ENCODE results near the gene RPS28. TPM values are rescaled to one million over a fixed set of nuclear protein-coding genes. Genes with fewer than 3 reads are reported as not detected.

RPS28 gene
- total and polyA plus RNA-seq, 12 donors: 883 to 1,375 (median 1,088) TPM

DNA sequence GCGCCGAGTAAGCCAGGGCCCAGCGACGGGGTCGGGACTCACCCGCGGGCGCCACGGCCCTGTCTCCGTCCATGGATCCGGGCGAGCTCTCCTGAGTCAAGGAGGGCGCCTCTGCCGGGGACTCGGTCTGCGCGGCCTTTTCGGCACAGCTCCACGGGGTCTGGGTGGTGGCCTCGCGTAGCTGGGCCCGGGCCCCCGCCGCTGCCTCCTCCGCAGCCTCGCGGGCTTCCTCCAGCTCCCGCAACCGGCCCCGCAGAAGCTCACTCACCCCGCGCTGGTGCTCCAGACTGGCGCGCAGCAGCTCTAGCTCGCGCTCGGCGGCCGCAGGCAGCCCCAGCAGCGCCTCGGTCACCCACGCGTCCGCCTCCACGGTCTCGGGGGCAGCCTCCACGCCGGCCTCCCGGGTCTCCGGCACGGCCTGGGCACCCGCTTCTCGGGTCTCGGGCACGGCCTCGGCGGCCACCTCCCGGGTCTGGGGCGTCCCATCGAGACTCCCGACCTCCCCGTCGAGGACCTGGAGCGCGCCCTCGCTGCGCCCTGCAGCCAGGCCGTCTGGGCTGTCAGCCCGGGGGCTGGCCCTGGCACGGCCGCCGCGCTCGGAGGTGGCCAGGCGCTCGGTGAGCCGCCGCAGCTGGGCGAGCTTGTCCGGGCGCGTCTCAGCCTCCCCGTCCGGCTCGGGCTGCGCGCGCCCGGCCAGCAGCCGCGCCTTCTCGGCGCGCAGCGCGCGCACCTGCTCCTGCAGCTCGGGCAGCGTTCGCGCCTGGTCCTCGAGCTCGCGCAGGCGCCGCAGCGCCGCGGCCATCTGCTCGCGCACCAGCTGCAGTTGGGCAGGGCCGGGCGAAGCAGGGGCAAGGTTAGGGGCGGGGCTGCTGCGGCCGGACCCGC, 13.4 kb downstream of the RPS28 start:
- Histone ChIP-seq H3K4me1 (peaks cover 14 to 59% (median 34%) of the 10 kb centered on the region in 9 donors), H3K27me3 (peaks cover 0 to 56% (median 24%) of the 10 kb centered on the region in 7 donors), H3K36me3 (peaks cover 0 to 33% (median 0%) of the 10 kb centered on the region in 9 donors), H3K27ac (peak overlapping the region in 6 of 10 donors; percentile 11 to 77 (median 58)), H3K4me3 (peak overlapping the region in 8 of 10 donors; percentile 10 to 43 (median 31)), H3K9me3 (no peaks in the 10 kb centered on the region)
- ATAC-seq: peak in 7 of 8 donors; percentile 12 to 74 (median 45)
- intact Hi-C loops (cut with DNase I): no loop called here
- TF ChIP-seq, protein P1, sequence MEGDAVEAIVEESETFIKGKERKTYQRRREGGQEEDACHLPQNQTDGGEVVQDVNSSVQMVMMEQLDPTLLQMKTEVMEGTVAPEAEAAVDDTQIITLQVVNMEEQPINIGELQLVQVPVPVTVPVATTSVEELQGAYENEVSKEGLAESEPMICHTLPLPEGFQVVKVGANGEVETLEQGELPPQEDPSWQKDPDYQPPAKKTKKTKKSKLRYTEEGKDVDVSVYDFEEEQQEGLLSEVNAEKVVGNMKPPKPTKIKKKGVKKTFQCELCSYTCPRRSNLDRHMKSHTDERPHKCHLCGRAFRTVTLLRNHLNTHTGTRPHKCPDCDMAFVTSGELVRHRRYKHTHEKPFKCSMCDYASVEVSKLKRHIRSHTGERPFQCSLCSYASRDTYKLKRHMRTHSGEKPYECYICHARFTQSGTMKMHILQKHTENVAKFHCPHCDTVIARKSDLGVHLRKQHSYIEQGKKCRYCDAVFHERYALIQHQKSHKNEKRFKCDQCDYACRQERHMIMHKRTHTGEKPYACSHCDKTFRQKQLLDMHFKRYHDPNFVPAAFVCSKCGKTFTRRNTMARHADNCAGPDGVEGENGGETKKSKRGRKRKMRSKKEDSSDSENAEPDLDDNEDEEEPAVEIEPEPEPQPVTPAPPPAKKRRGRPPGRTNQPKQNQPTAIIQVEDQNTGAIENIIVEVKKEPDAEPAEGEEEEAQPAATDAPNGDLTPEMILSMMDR (IDR thresholded peaks at IDR 0.05): no peak
- 18 to 22% methylated on average over 89 to 117 of the region's 117 CpGs for WGBS, 2 donors
- peak in 1 of 2 donors; percentile 52 for DNase-seq

DNA sequence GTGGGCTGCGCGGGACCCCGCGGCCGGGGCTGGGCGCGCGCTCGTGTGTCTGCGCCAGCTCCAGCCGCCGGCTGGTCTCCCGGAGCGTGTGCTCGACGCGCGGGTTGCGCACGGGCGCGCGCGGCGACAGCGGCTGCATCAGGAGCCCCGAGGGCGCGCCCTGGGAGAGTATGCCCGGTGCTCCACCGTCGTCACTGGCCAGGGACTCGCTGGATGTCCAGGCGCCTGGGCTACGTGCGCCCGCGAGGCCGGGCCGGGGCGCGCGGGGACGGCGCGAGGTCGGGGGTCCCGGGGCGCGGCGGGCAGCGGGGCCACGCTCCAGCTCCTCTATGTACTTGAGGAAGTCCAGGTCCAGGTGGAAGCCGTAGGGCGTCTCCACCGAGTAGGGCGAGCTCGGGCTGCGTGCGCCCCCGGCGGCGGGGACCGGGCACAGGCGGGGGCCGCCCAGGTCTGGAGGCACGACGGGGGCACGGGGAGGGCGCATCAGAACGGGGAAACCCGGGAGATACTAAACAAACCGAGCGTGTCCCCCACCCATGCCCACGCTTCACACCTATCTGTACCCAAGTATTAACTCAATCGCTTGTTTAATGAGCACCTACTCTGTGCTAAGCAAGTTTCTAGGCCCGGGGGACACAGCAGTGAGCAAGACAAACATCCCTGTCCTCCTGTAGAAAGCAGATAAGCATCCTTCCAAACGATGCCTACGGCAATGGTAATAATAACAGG, 14.2 kb downstream of the RPS28 start:
- intact Hi-C loops (cut with DNase I): no loop called here
- DNase-seq (no peak), ATAC-seq (peak in 1 of 8 donors; percentile 2)
- Histone ChIP-seq H3K9me3 (no peaks in the 10 kb centered on the region), H3K4me3 (peak overlapping the region in 6 of 10 donors; percentile 10 to 43 (median 34)), H3K4me1 (peaks cover 14 to 66% (median 36%) of the 10 kb centered on the region in 9 donors), H3K27me3 (peaks cover 0 to 57% (median 24%) of the 10 kb centered on the region in 7 donors), H3K27ac (peak overlapping the region in 7 of 10 donors; percentile 6 to 64 (median 25)), H3K36me3 (peaks cover 0 to 27% (median 0%) of the 10 kb centered on the region in 9 donors)
- TF ChIP-seq, protein P1 (IDR thresholded peaks at IDR 0.05): peak in 3 of 9 donors; percentile 7 to 19 (median 18)
- 13 to 24% methylated on average over 79 of the region's 79 CpGs for WGBS, 2 donors

DNA sequence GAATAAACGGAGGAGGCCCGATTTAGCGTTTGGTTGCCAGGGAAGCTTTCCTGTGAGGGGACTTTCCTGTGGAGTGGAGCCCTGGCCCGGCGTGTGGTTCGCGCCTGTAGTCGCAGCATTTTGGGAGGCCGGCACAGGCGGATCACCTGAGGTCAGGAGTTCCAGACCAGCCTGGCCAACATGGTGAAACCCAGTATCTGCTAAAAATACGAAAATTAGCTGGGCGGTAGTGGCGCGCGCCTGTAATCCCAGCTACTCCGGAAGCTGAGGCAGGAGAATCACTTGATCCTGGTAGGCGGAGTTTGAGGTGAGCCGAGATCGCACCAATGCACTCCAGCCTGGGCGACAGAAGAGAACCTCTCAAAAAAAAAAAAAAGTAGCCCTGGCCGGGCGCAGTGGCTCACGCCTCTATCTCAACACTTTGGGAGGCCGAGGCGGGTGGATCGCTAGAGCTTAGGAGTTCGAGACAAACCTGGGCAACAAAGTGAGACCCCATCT, 14.8 kb downstream of the RPS28 start:
- Histone ChIP-seq H3K27me3 (peaks cover 0 to 61% (median 24%) of the 10 kb centered on the region in 7 donors), H3K4me3 (peak overlapping the region in 2 of 10 donors; percentile 7), H3K36me3 (peaks cover 0 to 27% (median 0%) of the 10 kb centered on the region in 9 donors), H3K4me1 (peaks cover 14 to 71% (median 37%) of the 10 kb centered on the region in 9 donors), H3K9me3 (no peaks in the 10 kb centered on the region), H3K27ac (peak overlapping the region in 7 of 10 donors; percentile 6 to 64 (median 25))
- WGBS, 2 donors: 30% methylated on average over 27 of the region's 27 CpGs
- DNase-seq (no peak), ATAC-seq (no peak)
- intact Hi-C loops (cut with DNase I): no loop called here
- TF ChIP-seq, protein P1 (IDR thresholded peaks at IDR 0.05): no peak

DNA sequence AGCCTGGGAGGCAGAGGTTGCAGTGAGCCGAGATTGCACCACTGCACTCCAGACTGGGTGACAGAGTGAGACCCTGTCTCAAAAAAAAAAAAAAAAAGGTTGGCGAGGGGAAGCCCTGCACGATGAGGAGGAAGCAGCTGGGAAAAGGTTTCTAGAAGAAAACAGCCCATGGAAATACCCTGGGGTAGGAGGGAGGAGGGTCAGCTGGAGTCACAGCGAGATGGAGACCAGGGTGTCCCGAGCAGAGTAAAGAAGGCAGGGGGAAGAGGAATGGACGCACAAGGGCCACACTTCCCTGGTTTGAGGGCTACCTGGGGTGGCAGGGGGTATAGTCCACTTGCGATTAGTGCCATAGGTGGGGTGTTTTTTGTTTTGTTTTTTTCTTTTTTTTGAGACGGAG, 15.4 kb downstream of the RPS28 start:
- WGBS, 2 donors: 56 to 66% methylated on average over 8 of the region's 8 CpGs
- peaks cover 14 to 76% (median 42%) of the 10 kb centered on the region in 9 donors for H3K4me1 ChIP-seq
- ATAC-seq (no peak), DNase-seq (no peak)
- peak overlapping the region in 7 of 10 donors; percentile 15 to 64 (median 20) for H3K27ac ChIP-seq
- TF ChIP-seq, protein P1 (IDR thresholded peaks at IDR 0.05): no peak
- intact Hi-C loops (cut with DNase I): no loop called here
- H3K9me3 ChIP-seq: no peaks in the 10 kb centered on the region
- H3K4me3 ChIP-seq: peak overlapping the region in 1 of 10 donors; percentile 7
- peaks cover 0 to 23% (median 0%) of the 10 kb centered on the region in 9 donors for H3K36me3 ChIP-seq
- peaks cover 0 to 65% (median 24%) of the 10 kb centered on the region in 7 donors for H3K27me3 ChIP-seq

Measured in heart right ventricle (tissue), 16 donors.